KMS-11 (cell line): Measurements from ENCODE around the gene TBC1D1.

Experiments used
- H2AFZ ChIP-seq: fragments of 200-600 bp; sonication (generic); 2 replicates; pipeline ENCODE4 v1.6.1; 2016; ENCODE audit warnings: antibody characterized with exemption, mixed run types, low read depth
- H3K27ac ChIP-seq: fragments of 200-600 bp; sonication (generic); 2 replicates; pipeline ENCODE4 v1.6.1; 2016; ENCODE audit warnings: mild to moderate bottlenecking, mixed run types
- H3K27me3 ChIP-seq: fragments of 200-600 bp; sonication (generic); 2 replicates; pipeline ENCODE4 v1.6.1; 2017; ENCODE audit warnings: mild to moderate bottlenecking, low read depth, mixed run types, moderate library complexity; ENCODE audit not compliant: insufficient read depth
- H3K36me3 ChIP-seq: fragments of 200-600 bp; sonication (generic); 2 replicates; pipeline ENCODE4 v1.6.1; 2017; ENCODE audit warnings: mild to moderate bottlenecking, mixed run types; ENCODE audit not compliant: insufficient read depth
- H3K4me1 ChIP-seq: fragments of 200-600 bp; sonication (generic); 2 replicates; pipeline ENCODE4 v1.6.1; 2016; ENCODE audit warnings: mild to moderate bottlenecking, low read depth, mixed run types; ENCODE audit not compliant: poor library complexity, severe bottlenecking
- H3K4me2 ChIP-seq: fragments of 200-600 bp; sonication (generic); 2 replicates; pipeline ENCODE4 v1.7.0; 2016; ENCODE audit warnings: mild to moderate bottlenecking, mixed run types
- H3K4me3 ChIP-seq: fragments of 200-600 bp; sonication (generic); IDR thresholded peaks from 2 replicates; pipeline ENCODE4 v1.6.1; 2017; ENCODE audit warnings: low read depth, low read length, mixed read lengths; ENCODE audit not compliant: insufficient read depth
- H3K79me2 ChIP-seq: fragments of 200-600 bp; sonication (generic); 2 replicates; pipeline ENCODE4 v1.6.1; 2016; ENCODE audit warnings: low read depth, mixed run types; ENCODE audit not compliant: insufficient read depth
- H3K9ac ChIP-seq: fragments of 200-600 bp; sonication (generic); 2 replicates; pipeline ENCODE4 v1.6.1; 2016; ENCODE audit warnings: mild to moderate bottlenecking, mixed run types
- H4K20me1 ChIP-seq: fragments of 200-600 bp; sonication (generic); 2 replicates; pipeline ENCODE4 v1.6.1; 2016; ENCODE audit warnings: mild to moderate bottlenecking, mixed run types; ENCODE audit not compliant: insufficient read depth
- TF ChIP-seq, protein P1 (sequence below): fragments of 200-600 bp; sonication (generic); conservative IDR thresholded peaks from 2 replicates; pipeline ENCODE4 v1.6.1; 2017; ENCODE audit warnings: low read depth, mild to moderate bottlenecking, antibody characterized with exemption, low read length, moderate library complexity, mixed read lengths

TBC1D1 gene

GRCh38 chr4:37852376-37852775 lies 38.5 kb upstream of the TBC1D1 start:
- H4K20me1 ChIP-seq, result no peaks in the 10 kb centered on the region
- no peak overlapping the region for H3K4me3 ChIP-seq
- no peaks in the 10 kb centered on the region for H3K79me2 ChIP-seq
- H3K9ac ChIP-seq, result no peak overlapping the region
- no peaks in the 10 kb centered on the region for H3K4me1 ChIP-seq
- H3K4me2 ChIP-seq, result no peak overlapping the region
- TF ChIP-seq, protein P1, sequence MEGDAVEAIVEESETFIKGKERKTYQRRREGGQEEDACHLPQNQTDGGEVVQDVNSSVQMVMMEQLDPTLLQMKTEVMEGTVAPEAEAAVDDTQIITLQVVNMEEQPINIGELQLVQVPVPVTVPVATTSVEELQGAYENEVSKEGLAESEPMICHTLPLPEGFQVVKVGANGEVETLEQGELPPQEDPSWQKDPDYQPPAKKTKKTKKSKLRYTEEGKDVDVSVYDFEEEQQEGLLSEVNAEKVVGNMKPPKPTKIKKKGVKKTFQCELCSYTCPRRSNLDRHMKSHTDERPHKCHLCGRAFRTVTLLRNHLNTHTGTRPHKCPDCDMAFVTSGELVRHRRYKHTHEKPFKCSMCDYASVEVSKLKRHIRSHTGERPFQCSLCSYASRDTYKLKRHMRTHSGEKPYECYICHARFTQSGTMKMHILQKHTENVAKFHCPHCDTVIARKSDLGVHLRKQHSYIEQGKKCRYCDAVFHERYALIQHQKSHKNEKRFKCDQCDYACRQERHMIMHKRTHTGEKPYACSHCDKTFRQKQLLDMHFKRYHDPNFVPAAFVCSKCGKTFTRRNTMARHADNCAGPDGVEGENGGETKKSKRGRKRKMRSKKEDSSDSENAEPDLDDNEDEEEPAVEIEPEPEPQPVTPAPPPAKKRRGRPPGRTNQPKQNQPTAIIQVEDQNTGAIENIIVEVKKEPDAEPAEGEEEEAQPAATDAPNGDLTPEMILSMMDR, result no peak
- H2AFZ ChIP-seq, result no peak overlapping the region
- H3K36me3 ChIP-seq, result no peaks in the 10 kb centered on the region
- no peak overlapping the region for H3K27ac ChIP-seq
- H3K27me3 ChIP-seq, result no peaks in the 10 kb centered on the region

- Histone ChIP-seq H3K79me2 (no peaks in the 10 kb centered on the region), H3K4me1 (no peaks in the 10 kb centered on the region), H3K36me3 (no peaks in the 10 kb centered on the region), H3K9ac (no peak overlapping the region), H3K27me3 (no peaks in the 10 kb centered on the region), H4K20me1 (no peaks in the 10 kb centered on the region), H2AFZ (no peak overlapping the region), H3K27ac (no peak overlapping the region), H3K4me2 (no peak overlapping the region), H3K4me3 (no peak overlapping the region)
- TF ChIP-seq, protein P1, result no peak
Observed at GRCh38 chr4:37858112-37858511, 32.8 kb upstream of the TBC1D1 start.

DNA sequence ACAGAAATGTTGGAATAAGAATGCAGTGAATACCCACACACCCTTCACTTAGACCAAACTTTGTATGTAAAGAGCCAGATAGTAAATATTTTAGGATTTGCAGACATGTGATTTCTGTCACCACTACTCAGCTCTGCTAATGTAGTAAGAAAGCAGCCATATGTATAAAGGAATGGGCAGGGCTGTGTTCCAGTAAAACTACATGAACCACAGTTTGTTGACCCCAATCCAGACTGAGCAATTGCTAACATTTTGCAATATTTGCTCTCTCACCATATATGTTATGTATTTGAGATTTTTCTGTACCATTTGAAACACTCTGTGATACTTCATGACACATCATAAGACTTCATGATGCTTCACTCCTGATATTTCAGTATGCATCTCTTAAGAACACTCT lies 32.0 kb upstream of the TBC1D1 start:
- TF ChIP-seq, protein P1, result no peak
- Histone ChIP-seq H3K36me3 (no peaks in the 10 kb centered on the region), H3K27ac (no peak overlapping the region), H4K20me1 (no peaks in the 10 kb centered on the region), H3K4me3 (no peak overlapping the region), H2AFZ (no peak overlapping the region), H3K27me3 (no peaks in the 10 kb centered on the region), H3K4me2 (no peak overlapping the region), H3K79me2 (no peaks in the 10 kb centered on the region), H3K4me1 (no peaks in the 10 kb centered on the region), H3K9ac (no peak overlapping the region)

- Histone ChIP-seq H3K79me2 (no peaks in the 10 kb centered on the region), H3K4me2 (no peak overlapping the region), H3K4me3 (no peak overlapping the region), H3K27ac (no peak overlapping the region), H3K36me3 (no peaks in the 10 kb centered on the region), H3K4me1 (no peaks in the 10 kb centered on the region), H2AFZ (no peak overlapping the region), H4K20me1 (no peaks in the 10 kb centered on the region), H3K9ac (no peak overlapping the region), H3K27me3 (no peaks in the 10 kb centered on the region)
- TF ChIP-seq, protein P1, result no peak
Observed at GRCh38 chr4:37860266-37860665, 30.6 kb upstream of the TBC1D1 start.
